Naive thymus-derived CD8-positive, alpha-beta T cell (primary cell): ENCODE results near the gene CREG1. TPM values are rescaled to one million over a fixed set of nuclear protein-coding genes. Genes with fewer than 3 reads are reported as not detected.

Experiments used
- ATAC-seq, 2 donors: fragments of 150-1000 bp; cut with Tn5 transposase in 1 of 2; sonication (Bioruptor Pico), chemical (Tn5 transposase) in 1 of 2; 1 replicate in 1 of 2; 2 replicates in 1 of 2; pipeline ENCODE4 v1.10.0; 2021; ENCODE audit warnings: mild to moderate bottlenecking in 2 of 2, moderate library complexity in 2 of 2
- POLR2A ChIA-PET: fragments of 350-600 bp; sonication (Branson Sonifier 250); formaldehyde crosslinking; loops from one replicate; lab custom pipeline; 2021; ENCODE audit warnings: antibody characterized with exemption; lab: Charles Lee
- DNase-seq, 10 donors: peaks; one replicate each; pipeline versions ENCODE4 v3.0.0 to v3.0.0-alpha.2; 2020 to 2022
- H3K27ac Mint-ChIP-seq, 10 donors: one replicate each; pipeline ENCODE4 v1.8.0; 2020 to 2022; ENCODE audit warnings: mild to moderate bottlenecking in 10 of 10, mixed read lengths in 10 of 10, moderate library complexity in 4 of 10, inconsistent platforms in 1 of 10
- H3K27me3 Mint-ChIP-seq, 5 donors: one replicate each; pipeline ENCODE4 v1.8.0; 2021 to 2022; ENCODE audit warnings: mixed read lengths in 5 of 5
- H3K36me3 Mint-ChIP-seq, 3 donors: one replicate each; pipeline ENCODE4 v1.8.0; 2020 to 2022; ENCODE audit warnings: mixed read lengths in 3 of 3, mild to moderate bottlenecking in 2 of 3, inconsistent platforms in 1 of 3
- H3K4me1 Mint-ChIP-seq, 4 donors: one replicate each; pipeline ENCODE4 v1.8.0; 2021 to 2022; ENCODE audit warnings: mixed read lengths in 4 of 4
- H3K4me3 Mint-ChIP-seq, 10 donors: one replicate each; pipeline ENCODE4 v1.8.0; 2020 to 2022; ENCODE audit warnings: mild to moderate bottlenecking in 10 of 10, mixed read lengths in 10 of 10, moderate library complexity in 6 of 10, inconsistent platforms in 1 of 10
- H3K9me3 Mint-ChIP-seq, 9 donors: one replicate each; pipeline ENCODE4 v1.8.0; 2020 to 2022; ENCODE audit warnings: mixed read lengths in 9 of 9, mild to moderate bottlenecking in 3 of 9, inconsistent platforms in 1 of 9, moderate library complexity in 1 of 9
- polyA plus RNA-seq, 3 donors: library from polyadenylated mRNA; unstranded; fragments of 300-500 nt; fragmentation: Illumina TruSeq; gene quantifications; one replicate each; pipeline ENCODE4 v1.2.3, GENCODE V29; 2021
- total RNA-seq, 8 experiments: library from RNA in 2 of 8; stranded (reverse) in 2 of 8; gene quantifications; one replicate each; pipeline ENCODE4 v1.2.3 and lab custom pipeline; 2021 to 2026

The CREG1 gene
- total and polyA plus RNA-seq, 5 experiments from 2014 or later, result 13.8 to 26.8 (median 15.5) TPM

GRCh38 chr1:167510881-167511280 is 42.7 kb downstream of the CREG1 start:
- Mint-ChIP-seq H3K27me3 (no peaks in the 10 kb centered on the region), H3K4me1 (peaks cover 31 to 91% (median 82%) of the 10 kb centered on the region in 4 donors), H3K36me3 (peaks cover 0 to 83% (median 36%) of the 10 kb centered on the region in 3 donors), H3K4me3 (peak overlapping the region; percentile 58 to 99 (median 76)), H3K9me3 (no peaks in the 10 kb centered on the region), H3K27ac (peak overlapping the region; percentile 61 to 100 (median 79))
- ATAC-seq, result peak in 1 of 2 donors; percentile 43
- no peak for DNase-seq
- POLR2A ChIA-PET, result interaction anchor here (1.0 to 1.9 kb wide), 3 partner anchors 10 to 24 kb away, joined by 3 to 6 read pairs (median 5); no protein-coding TSS in a partner anchor

DNA sequence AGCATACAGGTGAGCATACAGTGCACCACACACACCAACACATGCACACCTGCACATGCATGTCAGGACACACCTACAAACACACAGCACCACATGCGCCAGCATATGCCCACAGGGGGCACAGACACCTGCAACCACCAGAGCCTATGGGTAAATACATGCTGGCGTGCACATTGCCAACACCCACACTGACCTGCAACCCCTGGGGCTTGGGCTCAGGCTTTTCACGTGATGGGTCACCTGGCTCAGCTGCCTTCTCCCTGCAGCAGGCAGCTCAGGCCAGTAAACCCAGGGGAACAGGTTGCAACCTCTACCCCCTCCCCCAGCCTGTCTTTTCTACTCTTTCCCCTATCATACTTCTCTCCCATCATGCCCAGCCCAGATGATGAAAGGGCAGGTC is 43.3 kb downstream of the CREG1 start:
- H3K27me3 Mint-ChIP-seq, result no peaks in the 10 kb centered on the region
- ATAC-seq (peak; percentile 18 to 25), DNase-seq (no peak)
- peak overlapping the region; percentile 61 to 100 (median 84) for H3K27ac Mint-ChIP-seq
- H3K4me3 Mint-ChIP-seq, result peak overlapping the region; percentile 58 to 99 (median 76)
- peaks cover 0 to 83% (median 30%) of the 10 kb centered on the region in 3 donors for H3K36me3 Mint-ChIP-seq
- peaks cover 34 to 95% (median 82%) of the 10 kb centered on the region in 4 donors for H3K4me1 Mint-ChIP-seq
- POLR2A ChIA-PET, result interaction anchor here (1.0 to 3.5 kb wide), 5 partner anchors 8 to 63 kb away, joined by 3 to 23 read pairs (median 6); partner anchors contain the start of gene CD247
- H3K9me3 Mint-ChIP-seq, result no peaks in the 10 kb centered on the region

DNA sequence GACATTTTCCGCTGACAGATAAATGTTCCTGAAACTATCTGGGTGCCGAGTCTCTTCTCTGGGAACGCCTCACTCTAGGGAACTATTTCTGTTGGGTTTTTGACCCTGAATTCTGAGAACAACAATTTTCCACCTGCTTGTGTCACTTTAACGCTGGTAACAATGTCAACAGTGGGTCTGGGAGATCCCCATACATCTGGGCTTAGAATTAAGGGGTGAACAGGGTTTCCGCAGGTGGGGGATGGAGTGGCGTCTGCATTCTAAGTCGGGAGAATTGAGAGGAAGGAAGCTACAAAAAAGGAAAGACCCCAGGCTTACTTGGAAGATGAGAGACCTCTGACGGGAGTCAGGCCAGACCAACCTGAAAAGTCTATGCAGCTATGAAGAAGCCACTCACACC is 44.0 kb downstream of the CREG1 start:
- Mint-ChIP-seq H3K27ac (peak overlapping the region; percentile 61 to 100 (median 86)), H3K27me3 (no peaks in the 10 kb centered on the region), H3K4me3 (peak overlapping the region; percentile 58 to 99 (median 76)), H3K4me1 (peaks cover 39 to 94% (median 85%) of the 10 kb centered on the region in 4 donors), H3K36me3 (peaks cover 0 to 85% (median 30%) of the 10 kb centered on the region in 3 donors), H3K9me3 (no peaks in the 10 kb centered on the region)
- ATAC-seq, result peak; percentile 28 to 65
- peak in 2 of 10 donors; percentile 31 to 33 for DNase-seq
- POLR2A ChIA-PET, result interaction anchor here (0.6 to 3.5 kb wide), 6 partner anchors 8 to 62 kb away, joined by 3 to 23 read pairs (median 6); partner anchors contain the start of gene CD247

DNA sequence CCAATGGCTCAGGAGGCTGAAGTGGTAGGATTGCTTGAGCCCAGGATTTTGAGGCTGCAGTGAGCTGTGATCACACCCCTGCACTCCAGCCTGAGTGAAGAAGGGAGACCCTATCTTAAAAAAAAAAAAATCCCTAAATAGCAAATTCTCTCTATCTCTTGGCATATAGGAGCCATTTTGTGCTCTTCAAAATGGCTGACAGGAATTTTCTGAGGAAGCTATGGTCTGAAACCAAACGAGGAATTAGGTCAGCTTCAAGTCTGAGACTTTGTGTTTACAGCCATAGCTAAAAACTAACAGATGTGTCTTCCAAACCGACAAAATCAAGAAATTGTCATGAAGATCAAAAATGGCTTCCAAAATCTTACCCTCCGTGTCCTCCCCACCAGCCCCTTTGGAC is 45.8 kb downstream of the CREG1 start:
- no peak for ATAC-seq
- peaks cover 7 to 93% (median 32%) of the 10 kb centered on the region in 3 donors for H3K36me3 Mint-ChIP-seq
- no peak for DNase-seq
- no peaks in the 10 kb centered on the region for H3K9me3 Mint-ChIP-seq
- H3K27ac Mint-ChIP-seq, result peak overlapping the region in 7 of 10 donors; percentile 32 to 97 (median 61)
- H3K4me1 Mint-ChIP-seq, result peaks cover 54 to 98% (median 93%) of the 10 kb centered on the region in 4 donors
- H3K4me3 Mint-ChIP-seq, result peak overlapping the region in 5 of 10 donors; percentile 15 to 27 (median 22)
- POLR2A ChIA-PET, result interaction anchor here (0.7 to 3.5 kb wide), 3 partner anchors 10 to 27 kb away, joined by 3 to 23 read pairs (median 4); partner anchors contain the start of gene CD247
- no peaks in the 10 kb centered on the region for H3K27me3 Mint-ChIP-seq

GRCh38 chr1:167504467-167504827 is 49.1 kb downstream of the CREG1 start:
- POLR2A ChIA-PET, result interaction anchor here (0.5 to 2.4 kb wide), 6 partner anchors 10 to 57 kb away, joined by 3 to 9 read pairs (median 4); no protein-coding TSS in a partner anchor
- Mint-ChIP-seq H3K9me3 (no peaks in the 10 kb centered on the region), H3K4me1 (peaks cover 56 to 98% (median 95%) of the 10 kb centered on the region in 4 donors), H3K27me3 (no peaks in the 10 kb centered on the region), H3K36me3 (peaks cover 10 to 89% (median 23%) of the 10 kb centered on the region in 3 donors), H3K27ac (peak overlapping the region in 9 of 10 donors; percentile 34 to 97 (median 67)), H3K4me3 (peak overlapping the region in 6 of 10 donors; percentile 15 to 46 (median 24))
- DNase-seq (no peak), ATAC-seq (no peak)

DNA sequence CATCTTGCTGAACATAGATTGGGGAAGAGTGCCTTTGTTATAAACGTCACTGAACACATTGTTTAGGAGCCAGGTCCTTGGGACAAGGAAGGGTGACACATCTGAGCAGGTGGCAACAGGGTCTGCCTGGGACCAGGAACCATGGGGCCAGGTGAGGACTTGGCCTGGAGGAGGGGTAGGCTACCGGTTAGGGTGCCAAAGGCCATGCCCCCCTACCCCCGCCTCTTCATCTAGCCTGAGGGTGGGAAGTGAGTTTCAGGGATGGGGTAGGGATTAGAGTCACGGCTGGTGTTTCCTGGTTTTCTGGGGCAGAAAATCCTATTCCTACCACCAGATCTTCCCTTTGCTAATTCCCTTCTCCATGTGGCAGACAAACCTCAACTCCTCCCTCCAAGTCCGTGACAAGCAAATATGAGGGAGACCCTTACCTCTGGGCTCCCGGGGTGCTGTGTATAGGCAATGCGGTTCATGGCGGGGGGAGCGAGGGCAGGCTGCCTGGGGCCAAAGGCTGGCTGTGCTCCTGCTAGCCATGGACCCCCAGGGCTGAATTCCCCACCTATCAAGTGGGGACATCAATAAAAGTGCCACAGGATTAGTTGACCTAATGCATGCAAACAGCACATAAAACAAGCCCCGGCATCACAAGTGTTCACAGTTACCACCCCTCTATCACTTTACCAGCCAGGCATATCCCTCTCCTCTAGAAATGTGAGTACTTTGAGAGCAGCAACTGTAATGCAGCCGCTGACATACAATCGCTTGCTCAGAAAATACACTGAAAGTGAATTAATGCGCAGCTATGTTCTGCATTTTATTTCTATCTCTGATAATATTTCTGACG is 49.7 kb downstream of the CREG1 start:
- Mint-ChIP-seq H3K4me1 (peaks cover 54 to 99% (median 94%) of the 10 kb centered on the region in 4 donors), H3K36me3 (peaks cover 10 to 89% (median 18%) of the 10 kb centered on the region in 3 donors), H3K9me3 (no peaks in the 10 kb centered on the region), H3K27me3 (no peaks in the 10 kb centered on the region), H3K27ac (peak overlapping the region; percentile 51 to 97 (median 79)), H3K4me3 (peak overlapping the region in 9 of 10 donors; percentile 23 to 77 (median 54))
- DNase-seq (no peak), ATAC-seq (no peak)
- POLR2A ChIA-PET, result interaction anchor here (1.0 to 4.8 kb wide), 2 partner anchors 12 to 49 kb away, joined by 3 to 42 read pairs; partner anchors contain the start of gene CD247

DNA sequence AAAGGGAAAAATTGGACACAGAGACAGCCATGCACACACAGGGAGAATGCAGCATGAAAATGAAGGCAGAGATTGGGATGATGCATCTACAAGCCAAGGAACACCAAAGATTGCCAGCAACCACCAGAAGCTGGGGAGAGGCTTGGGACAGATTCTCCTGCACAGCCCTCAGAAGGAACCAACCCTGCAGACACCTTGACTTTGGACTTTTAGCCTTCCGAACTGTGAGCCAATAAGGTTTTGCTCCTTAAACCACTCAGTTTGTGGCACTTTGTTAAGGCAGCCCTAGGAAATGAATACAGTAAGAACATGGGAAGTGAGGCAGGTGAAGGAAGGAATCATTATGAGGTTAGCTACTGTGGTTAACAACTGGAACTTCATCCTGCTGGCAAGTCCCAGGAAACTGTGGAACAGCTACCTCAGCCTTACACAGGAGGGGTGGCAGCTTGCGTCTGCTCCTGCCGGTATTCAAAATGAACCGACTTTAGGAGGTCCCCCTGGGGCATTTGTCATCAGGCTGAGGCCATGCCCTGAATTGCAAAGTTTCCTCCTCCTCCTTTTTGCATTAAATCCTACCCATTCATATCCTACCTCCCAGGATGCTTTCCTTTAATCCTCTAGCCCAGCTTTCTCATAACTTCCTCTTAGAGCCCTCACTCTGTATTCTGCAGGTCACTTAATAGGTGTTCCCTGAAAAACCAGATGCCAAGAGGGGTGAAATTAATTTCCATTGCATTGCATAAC is 50.7 kb downstream of the CREG1 start:
- Mint-ChIP-seq H3K36me3 (peaks cover 14 to 86% (median 15%) of the 10 kb centered on the region in 3 donors), H3K4me1 (peaks cover 56 to 99% (median 93%) of the 10 kb centered on the region in 4 donors), H3K4me3 (peak overlapping the region; percentile 26 to 78 (median 61)), H3K27me3 (no peaks in the 10 kb centered on the region), H3K9me3 (no peaks in the 10 kb centered on the region), H3K27ac (peak overlapping the region; percentile 23 to 97 (median 86))
- DNase-seq (no peak), ATAC-seq (no peak)
- POLR2A ChIA-PET, result interaction anchor here (1.0 to 4.8 kb wide), 2 partner anchors 13 to 48 kb away, joined by 3 to 42 read pairs; partner anchors contain the start of gene CD247

DNA sequence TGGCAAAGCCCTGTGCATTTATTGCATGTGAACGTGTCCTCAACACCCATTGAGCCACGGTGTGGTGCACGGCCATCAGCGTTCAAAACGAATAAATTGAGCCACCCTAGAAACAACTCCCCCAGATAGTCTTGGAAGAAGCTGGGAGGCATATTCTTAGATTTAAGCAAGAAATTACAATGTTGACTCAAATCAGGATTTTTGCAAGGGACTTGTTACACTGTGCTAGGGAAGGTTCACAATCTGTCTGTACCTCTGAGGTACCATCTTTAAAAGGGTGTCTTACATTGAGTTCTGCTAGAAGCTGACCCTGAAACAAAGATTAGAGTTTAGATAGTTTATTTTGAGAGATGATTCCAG is 51.4 kb downstream of the CREG1 start:
- ATAC-seq, result no peak
- peaks cover 59 to 99% (median 95%) of the 10 kb centered on the region in 4 donors for H3K4me1 Mint-ChIP-seq
- no peaks in the 10 kb centered on the region for H3K9me3 Mint-ChIP-seq
- H3K27ac Mint-ChIP-seq, result peak overlapping the region; percentile 71 to 97 (median 88)
- H3K4me3 Mint-ChIP-seq, result peak overlapping the region; percentile 45 to 78 (median 66)
- no peak for DNase-seq
- H3K27me3 Mint-ChIP-seq, result no peaks in the 10 kb centered on the region
- peaks cover 13 to 84% (median 14%) of the 10 kb centered on the region in 3 donors for H3K36me3 Mint-ChIP-seq
- POLR2A ChIA-PET, result interaction anchor here (4.8 kb wide), 1 partner anchor 14 kb away, joined by 42 read pairs; the partner anchor contains the start of gene CD247

DNA sequence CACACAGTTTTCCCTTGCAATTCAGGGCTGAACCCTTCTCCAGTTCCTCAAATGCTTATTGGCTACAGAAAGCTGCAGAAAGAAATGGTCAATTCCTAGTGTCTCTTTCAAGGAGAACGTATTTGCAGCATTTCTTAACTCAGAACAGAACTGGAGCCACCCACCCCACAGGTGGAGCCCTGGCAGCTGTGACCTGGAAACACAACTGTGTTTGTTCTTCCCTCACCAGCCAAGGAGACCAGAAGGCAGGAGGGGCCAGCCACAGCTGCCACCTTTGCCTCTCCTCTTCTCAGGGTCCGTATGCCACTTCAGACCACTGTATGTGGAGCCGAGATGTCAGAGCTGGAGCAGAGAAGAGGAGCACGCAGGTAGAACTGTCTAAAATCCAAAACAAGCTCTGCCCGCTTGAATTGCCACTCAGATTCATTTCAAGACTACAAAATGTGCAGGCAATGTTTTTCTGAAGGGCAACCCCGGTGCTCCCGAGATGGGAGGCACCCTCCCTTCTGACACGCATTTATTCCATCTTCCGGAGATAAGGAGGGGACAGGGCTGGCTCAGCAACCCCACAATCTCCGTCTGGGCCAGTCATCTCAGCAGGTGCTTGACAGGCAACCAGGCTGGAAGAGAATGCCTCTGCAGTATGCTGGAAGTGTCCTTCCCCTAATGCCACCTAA is 51.9 kb downstream of the CREG1 start:
- POLR2A ChIA-PET, result interaction anchor here (1.3 to 4.8 kb wide), 2 partner anchors 12 to 14 kb away, joined by 5 to 42 read pairs; partner anchors contain the start of gene CD247
- no peak for DNase-seq
- peak overlapping the region; percentile 45 to 78 (median 66) for H3K4me3 Mint-ChIP-seq
- H3K27me3 Mint-ChIP-seq, result no peaks in the 10 kb centered on the region
- H3K4me1 Mint-ChIP-seq, result peaks cover 63 to 99% (median 95%) of the 10 kb centered on the region in 4 donors
- no peaks in the 10 kb centered on the region for H3K9me3 Mint-ChIP-seq
- ATAC-seq, result no peak
- peaks cover 8 to 84% (median 14%) of the 10 kb centered on the region in 3 donors for H3K36me3 Mint-ChIP-seq
- peak overlapping the region; percentile 71 to 97 (median 88) for H3K27ac Mint-ChIP-seq

DNA sequence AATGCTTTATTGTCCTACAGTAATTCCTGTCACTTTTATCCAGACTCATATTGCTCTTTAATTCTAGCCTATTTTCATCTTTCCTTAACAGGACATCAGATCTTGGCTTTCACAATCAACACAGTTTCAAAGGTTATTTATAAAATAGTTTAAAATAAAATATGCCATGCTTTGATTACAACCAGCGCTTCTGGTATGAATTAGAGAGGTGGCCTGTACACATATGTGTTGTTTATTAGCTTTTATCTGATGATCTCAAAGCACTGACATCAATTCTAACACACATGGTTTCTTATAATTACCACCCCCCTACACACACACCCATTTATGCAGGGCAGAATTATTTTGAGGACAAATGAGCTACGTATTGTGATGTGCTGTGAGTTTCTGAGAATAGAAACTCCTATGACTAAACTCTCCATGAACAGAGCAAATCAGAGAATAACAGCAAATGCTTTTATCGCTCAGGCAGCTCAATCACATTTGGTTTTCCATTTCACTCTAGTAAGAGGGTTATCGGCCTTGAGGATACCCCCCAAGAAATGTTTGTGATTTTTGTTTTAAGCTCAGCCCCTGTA is 53.2 kb downstream of the CREG1 start:
- ATAC-seq (peak in 1 of 2 donors; percentile 17), DNase-seq (no peak)
- peaks cover 8 to 86% (median 14%) of the 10 kb centered on the region in 3 donors for H3K36me3 Mint-ChIP-seq
- H3K4me3 Mint-ChIP-seq, result peak overlapping the region; percentile 40 to 78 (median 67)
- H3K27ac Mint-ChIP-seq, result peak overlapping the region; percentile 63 to 97 (median 88)
- POLR2A ChIA-PET, result interaction anchor here (0.7 to 4.8 kb wide), 7 partner anchors 10 to 107 kb away, joined by 4 to 42 read pairs (median 5); partner anchors contain the start of gene CD247
- no peaks in the 10 kb centered on the region for H3K9me3 Mint-ChIP-seq
- H3K27me3 Mint-ChIP-seq, result peaks cover 0 to 2% (median 0%) of the 10 kb centered on the region in 5 donors
- H3K4me1 Mint-ChIP-seq, result peaks cover 69 to 99% (median 96%) of the 10 kb centered on the region in 4 donors
